ENCODE measurements around the gene LARGE1.

GRCh38 chr22:33510429-33510904 is 409.8 kb downstream of the LARGE1 start:
- no peak for TF ChIP-seq POLR2A (IDR thresholded peaks at IDR 0.05)
- no peak for TF ChIP-seq CTCF (IDR thresholded peaks at IDR 0.05)
- TF ChIP-seq POLR2AphosphoS5 (IDR thresholded peaks at IDR 0.05; ENCODE audit: insufficient read depth in 1 of 2, low read depth in 1 of 2): no peak
